Spleen (tissue), 11 donors: Measurements from ENCODE around the gene CTSZ. TPM values are rescaled to one million over a fixed set of nuclear protein-coding genes. Genes with fewer than 3 reads are reported as not detected.
"Not testable (repeated sequence)": the region's sequence is repeated elsewhere in the genome, so short reads cannot be mapped to it uniquely, and the experiment has no call there.

Experiments
- DNase-seq: peaks from one replicate; pipeline ENCODE4 v3.0.0-alpha.2; 2020
- H3K27ac ChIP-seq, 8 donors: fragments of 200-600 bp; sonication (generic) in 7 of 8; 1 replicate in 4 of 8; 2 replicates in 4 of 8; pipeline versions ENCODE4 v1.5.0 to v1.8.0; 2016 to 2021; ENCODE audit warnings: inconsistent platforms in 4 of 8, mild to moderate bottlenecking in 4 of 8, moderate library complexity in 1 of 8
- H3K27me3 ChIP-seq, 7 donors: fragments of 200-600 bp; sonication (generic) in 6 of 7; replicated peaks in 1 of 7; 1 replicate in 4 of 7; 2 replicates in 3 of 7; pipeline versions ENCODE4 v1.5.0 to v1.8.0; 2016 to 2021; ENCODE audit warnings: inconsistent platforms in 3 of 7, mild to moderate bottlenecking in 1 of 7
- H3K36me3 ChIP-seq, 6 donors: fragments of 200-600 bp; sonication (generic) in 5 of 6; 1 replicate in 4 of 6; 2 replicates in 2 of 6; pipeline versions ENCODE4 v1.5.0 to v1.8.0; 2016 to 2021; ENCODE audit warnings: inconsistent platforms in 2 of 6
- H3K4me1 ChIP-seq, 6 donors: fragments of 200-600 bp; sonication (generic) in 5 of 6; 1 replicate in 3 of 6; 2 replicates in 3 of 6; pipeline versions ENCODE4 v1.5.0 to v1.8.0; 2016 to 2021; ENCODE audit warnings: inconsistent platforms in 3 of 6
- H3K4me3 ChIP-seq, 8 donors: fragments of 200-600 bp; sonication (generic) in 7 of 8; 1 replicate in 4 of 8; 2 replicates in 4 of 8; pipeline versions ENCODE4 v1.5.0 to v1.8.0; 2016 to 2021; ENCODE audit warnings: inconsistent platforms in 4 of 8, mild to moderate bottlenecking in 4 of 8, moderate library complexity in 2 of 8
- H3K9me3 ChIP-seq, 8 donors: fragments of 200-600 bp; sonication (generic) in 7 of 8; 1 replicate in 4 of 8; 2 replicates in 4 of 8; pipeline versions ENCODE4 v1.5.0 to v1.8.0; 2016 to 2021; ENCODE audit warnings: inconsistent platforms in 4 of 8
- CTCF ChIP-seq, 11 experiments: fragments of 200-600 bp in 7 of 11; fragments of 450-650 bp in 4 of 11; sonication (generic) in 4 of 11; IDR thresholded peaks in 8 of 11; conservative IDR thresholded peaks in 3 of 11; 1 replicate in 7 of 11; 2 replicates in 4 of 11; pipeline versions ENCODE4 v1.4.0 to v1.8.0; 2016 to 2021; ENCODE audit warnings: antibody characterized with exemption in 11 of 11, inconsistent platforms in 4 of 11, mild to moderate bottlenecking in 1 of 11
- POLR2A ChIP-seq, 3 donors: fragments of 450-650 bp; IDR thresholded peaks; one replicate each; pipeline ENCODE4 v1.5.1; 2017; ENCODE audit warnings: antibody characterized with exemption in 3 of 3, mild to moderate bottlenecking in 1 of 3
- POLR2AphosphoS5 ChIP-seq, 3 donors: sonication (generic); formaldehyde crosslinking; IDR thresholded peaks; one replicate each; pipeline ENCODE4 v1.5.1; 2017; ENCODE audit warnings: antibody characterized with exemption in 3 of 3
- WGBS, 5 donors: extraction: QIAGEN DNeasy Blood & Tissue Kit in 3 of 5; methylation state at CpG; one replicate each; pipeline versions ENCODE4 v1.1.5 to v1.1.7; 2013 to 2018; 5-methylcytosine and 5-hydroxymethylcytosine counted together
- intact Hi-C: fragments of 100-400 bp; cut with DNase I; formaldehyde crosslinking; loops from one replicate; pipeline ENCODE4 v1.15.0; 2023; ENCODE audit warnings: low total_unique reads
- polyA plus RNA-seq, 3 donors: library from polyadenylated mRNA; stranded (reverse); fragments of 200-250 nt; gene quantifications; one replicate each; pipeline ENCODE4 v1.2.1, GENCODE V29; 2013
- total RNA-seq, 7 donors: library from RNA; depleted of rRNA in 3 of 7; stranded (reverse); fragments of >200 nt in 3 of 7; fragmentation: NEBNext Ultra II Directional in 4 of 7; extraction: Animal tissue kit (Norgen Biotek cat#: 25700) in 4 of 7; gene quantifications; one replicate each; pipeline versions ENCODE4 v1.1.0 to v1.2.1, GENCODE V29; 2016 to 2021
- donor health status: healthy with polysubstance abuse.
- donor health status: DM: no; HTN: no; CAD: no; lungs with moderate emphysema.
- donor health status: DM: no; HTN: no; CAD: no.
- donor health status: Bipolar disorder and iron deficiency.
- donor health status: healthy.
- donor health status: DM: no; HTN: no; CAD: no.
- donor health status: DM: yes; HTN: yes; CAD: no.

Gene CTSZ
- total and polyA plus RNA-seq, 10 donors: 198 to 286 (median 230) TPM

- 53 to 91% (median 85%) methylated on average over 5 to 10 of the region's 10 CpGs for WGBS, 5 donors
- H3K27ac ChIP-seq: no peak overlapping the region
- peaks cover 0 to 19% (median 4%) of the 10 kb centered on the region in 8 donors for H3K9me3 ChIP-seq
- H3K36me3 ChIP-seq: no peaks in the 10 kb centered on the region
- intact Hi-C loops: no loop called here
- peaks cover 0 to 9% (median 0%) of the 10 kb centered on the region in 6 donors for H3K4me1 ChIP-seq
- H3K27me3 ChIP-seq: no peaks in the 10 kb centered on the region
- TF ChIP-seq POLR2A (IDR thresholded peaks at IDR 0.05) (no peak), POLR2AphosphoS5 (IDR thresholded peaks at IDR 0.05) (no peak), CTCF (IDR thresholded peaks at IDR 0.05 in 8 of 11, conservative IDR thresholded peaks at IDR 0.05 in 3 of 11) (no peak)
- DNase-seq: no peak
- no peak overlapping the region for H3K4me3 ChIP-seq
Measured at GRCh38 chr20:58967652-58968429, 39.2 kb downstream of the CTSZ start.

GRCh38 chr20:58965270-58966064 lies 41.6 kb downstream of the CTSZ start:
- Histone ChIP-seq H3K9me3 (peaks cover 0 to 19% (median 4%) of the 10 kb centered on the region in 8 donors), H3K4me3 (no peak overlapping the region), H3K27me3 (no peaks in the 10 kb centered on the region), H3K36me3 (no peaks in the 10 kb centered on the region), H3K4me1 (peaks cover 0 to 9% (median 0%) of the 10 kb centered on the region in 6 donors), H3K27ac (no peak overlapping the region)
- intact Hi-C loops: no loop called here
- no peak for DNase-seq
- WGBS, 5 donors: 71 to 89% (median 88%) methylated on average over 13 to 14 of the region's 14 CpGs
- no peak for TF ChIP-seq CTCF (IDR thresholded peaks at IDR 0.05 in 8 of 11, conservative IDR thresholded peaks at IDR 0.05 in 3 of 11)
- no peak for TF ChIP-seq POLR2A (IDR thresholded peaks at IDR 0.05)
- TF ChIP-seq POLR2AphosphoS5 (IDR thresholded peaks at IDR 0.05): no peak

GRCh38 chr20:58963922-58964321 lies 43.1 kb downstream of the CTSZ start:
- H3K27ac ChIP-seq, H3K4me1 ChIP-seq, H3K36me3 ChIP-seq, intact Hi-C loops, H3K4me3 ChIP-seq, H3K27me3 ChIP-seq, DNase-seq: not testable (repeated sequence)
- WGBS, 5 donors: 85 to 89% (median 88%) methylated on average over 5 of the region's 5 CpGs
- H3K9me3 ChIP-seq: peaks cover 0 to 11% (median 0%) of the 10 kb centered on the region in 8 donors

GRCh38 chr20:58963060-58963584 lies 43.9 kb downstream of the CTSZ start:
- H3K9me3 ChIP-seq: peaks cover 0 to 11% (median 0%) of the 10 kb centered on the region in 8 donors
- no peaks in the 10 kb centered on the region for H3K4me1 ChIP-seq
- intact Hi-C loops: no loop called here
- TF ChIP-seq POLR2A (IDR thresholded peaks at IDR 0.05): no peak
- DNase-seq: no peak
- no peaks in the 10 kb centered on the region for H3K27me3 ChIP-seq
- no peak overlapping the region for H3K4me3 ChIP-seq
- H3K36me3 ChIP-seq: no peaks in the 10 kb centered on the region
- H3K27ac ChIP-seq: no peak overlapping the region
- WGBS, 5 donors: 72 to 85% (median 79%) methylated on average over 8 of the region's 8 CpGs

- H3K27me3 ChIP-seq: no peaks in the 10 kb centered on the region
- no peak overlapping the region for H3K27ac ChIP-seq
- intact Hi-C loops: no loop called here
- 71 to 90% (median 88%) methylated on average over 6 of the region's 6 CpGs for WGBS, 5 donors
- peaks cover 0 to 11% (median 0%) of the 10 kb centered on the region in 8 donors for H3K9me3 ChIP-seq
- no peaks in the 10 kb centered on the region for H3K4me1 ChIP-seq
- no peaks in the 10 kb centered on the region for H3K36me3 ChIP-seq
- DNase-seq: no peak
- TF ChIP-seq POLR2A (IDR thresholded peaks at IDR 0.05) (no peak), CTCF (IDR thresholded peaks at IDR 0.05 in 8 of 11, conservative IDR thresholded peaks at IDR 0.05 in 3 of 11) (no peak), POLR2AphosphoS5 (IDR thresholded peaks at IDR 0.05) (no peak)
- H3K4me3 ChIP-seq: no peak overlapping the region
Measured at GRCh38 chr20:58959652-58960051, 47.4 kb downstream of the CTSZ start.
